Measurements from ENCODE around the gene SGF29.

- TF ChIP-seq CTCF (IDR thresholded peaks at IDR 0.05) = no peak
- TF ChIP-seq POLR2A (IDR thresholded peaks at IDR 0.05) = no peak
- TF ChIP-seq EP300 (IDR thresholded peaks at IDR 0.05) = no peak
These were observed 42.5 kb downstream of the SGF29 start for GRCh38 chr16:28596115-28596630.

All from ovary (tissue), 3 donors.